ENCODE measurements around the gene MNT.

MNT gene

DNA sequence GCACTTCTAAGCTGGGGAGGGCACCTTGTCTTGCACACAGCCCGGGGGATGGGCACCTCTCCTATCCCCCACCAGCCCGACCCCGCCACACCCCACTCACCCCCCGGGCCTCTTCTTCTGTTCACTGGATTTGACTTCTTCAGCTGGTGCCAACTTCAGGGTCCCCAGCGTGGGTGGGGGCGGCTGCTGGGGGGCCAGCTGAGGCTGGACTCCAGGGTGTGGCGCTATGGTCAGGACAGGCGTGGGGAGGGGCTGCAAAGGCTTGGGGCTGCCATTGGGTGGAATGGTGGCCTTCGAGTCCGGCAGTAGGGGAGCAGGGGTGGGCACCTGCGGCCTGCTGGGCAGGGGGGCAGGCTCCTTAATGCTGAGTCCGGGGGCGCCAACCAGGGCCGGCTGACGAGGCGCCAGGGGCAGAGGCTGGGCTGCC, 6.1 kb downstream of the MNT start:
- DNase-seq = no peak

DNA sequence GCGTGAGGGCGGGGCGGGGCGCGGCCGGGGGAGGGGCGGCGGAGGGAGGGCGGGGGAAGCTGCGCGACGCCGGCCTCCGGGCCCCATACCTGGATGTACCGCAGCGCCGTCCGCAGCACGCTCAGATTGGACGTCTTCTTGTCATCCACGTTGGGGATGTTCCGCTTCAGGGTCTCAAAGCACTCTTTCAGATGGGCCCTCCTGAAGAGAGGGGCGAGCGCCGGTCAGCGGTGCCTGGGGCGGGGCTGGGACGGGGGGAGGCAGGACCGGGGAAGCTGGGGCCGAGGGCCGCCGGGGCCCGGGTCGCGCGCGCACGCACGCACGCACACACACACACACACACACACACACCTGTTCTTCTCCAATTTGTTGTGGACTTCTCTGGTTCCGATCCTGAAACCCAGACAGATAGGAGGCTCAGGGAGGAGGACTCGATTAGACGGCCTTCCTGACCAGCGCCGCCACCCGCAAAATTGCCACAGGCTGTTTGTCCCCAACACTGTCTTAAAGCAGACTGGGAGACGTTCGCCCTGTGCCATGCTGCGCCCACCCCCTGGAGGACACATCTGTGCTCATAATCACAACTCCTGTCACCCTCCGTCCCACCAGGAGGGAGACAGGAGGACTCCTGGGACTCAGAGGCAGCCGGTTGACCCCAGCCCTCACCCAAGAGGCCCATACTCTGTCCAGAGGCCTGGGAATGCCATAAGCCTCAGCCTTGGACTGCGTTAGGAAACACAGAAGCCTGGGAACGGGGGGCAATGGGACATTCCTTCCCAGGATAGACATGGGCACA, 6.7 kb downstream of the MNT start:
- no peak for DNase-seq

DNA sequence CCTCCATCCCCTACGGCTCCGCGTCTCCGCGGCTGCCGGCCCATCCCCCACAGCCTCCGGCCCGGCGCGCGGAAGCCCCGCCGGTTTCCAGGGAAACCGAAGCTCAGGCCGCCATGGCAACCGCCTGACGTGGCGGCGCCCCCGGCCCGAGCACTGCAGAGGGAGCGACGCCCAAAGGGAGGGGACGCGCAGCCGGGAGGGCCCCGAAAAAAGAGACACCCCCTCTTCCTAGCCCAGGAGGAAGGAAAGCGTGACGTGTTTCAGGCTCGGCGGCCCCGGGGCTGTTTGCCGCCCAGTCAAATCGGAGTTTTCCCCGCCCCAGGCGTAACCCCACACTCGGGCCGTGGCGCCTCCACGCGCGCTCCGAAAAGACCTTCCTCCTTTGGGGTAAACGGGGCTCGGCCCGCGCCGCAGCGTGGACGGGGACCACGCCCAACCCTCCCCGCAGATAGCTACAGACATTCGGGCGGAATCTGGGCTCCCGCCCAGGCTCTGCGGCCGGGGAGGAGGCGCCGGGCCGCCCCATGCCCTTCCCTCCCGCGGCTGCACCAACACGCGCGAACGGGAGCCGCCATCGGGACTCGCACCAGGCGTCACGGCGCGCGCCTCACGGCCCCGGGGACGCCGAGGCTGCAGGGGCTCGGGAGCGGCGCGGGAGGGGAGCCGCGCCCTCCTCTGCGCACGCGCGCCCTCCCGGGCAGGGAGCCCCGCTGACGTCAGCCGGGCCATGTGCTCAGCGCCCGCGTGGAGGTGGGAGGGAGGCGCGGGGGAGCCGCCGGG, 7.5 kb downstream of the MNT start:
- peak; percentile 93 for DNase-seq

DNA sequence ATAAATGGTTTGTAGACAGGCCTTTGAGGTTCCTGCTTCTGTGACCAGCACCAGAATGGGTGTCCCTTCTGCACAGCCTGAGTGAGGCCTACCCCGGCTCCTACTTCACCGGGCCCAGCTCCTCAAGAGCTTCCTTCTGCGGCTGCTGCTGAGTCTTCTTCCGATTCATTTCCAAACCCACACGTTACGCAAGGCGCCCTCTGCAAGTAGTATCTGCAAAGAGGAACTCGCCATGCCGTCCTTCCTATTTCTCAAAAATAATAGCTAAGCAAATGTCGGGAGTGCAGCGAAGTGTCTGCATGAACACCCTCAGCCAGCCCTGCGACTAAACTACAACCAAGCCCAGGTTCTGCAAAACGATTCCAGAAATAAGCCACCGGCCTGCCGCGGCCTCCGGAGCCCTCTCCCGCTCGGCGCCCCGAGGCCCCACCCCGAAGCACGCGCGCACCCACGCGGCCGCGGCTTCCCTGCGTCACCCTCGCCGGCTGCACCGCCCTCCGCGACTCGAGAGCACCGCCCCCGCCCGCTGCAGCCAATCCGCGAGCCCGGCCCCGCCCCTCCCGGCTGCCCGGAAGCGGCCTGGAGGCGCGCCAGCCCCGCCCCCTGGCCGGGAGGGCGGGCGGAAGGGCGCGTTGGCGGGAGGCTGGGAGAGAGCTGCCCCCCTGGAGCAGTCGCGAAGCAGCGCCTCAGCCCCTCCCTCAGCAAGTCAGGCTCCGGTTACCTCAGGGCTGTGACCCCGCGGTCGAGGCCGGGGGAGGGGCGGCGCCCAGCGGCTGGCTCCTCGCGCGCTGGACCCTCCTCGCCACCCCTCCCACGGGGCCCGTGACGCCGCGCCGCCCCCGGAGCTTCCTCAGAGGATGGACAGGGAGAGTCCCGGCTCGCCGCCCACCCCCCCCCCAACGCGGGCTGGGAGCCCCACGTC, 8.3 kb downstream of the MNT start:
- peak; percentile 99 for DNase-seq

DNA sequence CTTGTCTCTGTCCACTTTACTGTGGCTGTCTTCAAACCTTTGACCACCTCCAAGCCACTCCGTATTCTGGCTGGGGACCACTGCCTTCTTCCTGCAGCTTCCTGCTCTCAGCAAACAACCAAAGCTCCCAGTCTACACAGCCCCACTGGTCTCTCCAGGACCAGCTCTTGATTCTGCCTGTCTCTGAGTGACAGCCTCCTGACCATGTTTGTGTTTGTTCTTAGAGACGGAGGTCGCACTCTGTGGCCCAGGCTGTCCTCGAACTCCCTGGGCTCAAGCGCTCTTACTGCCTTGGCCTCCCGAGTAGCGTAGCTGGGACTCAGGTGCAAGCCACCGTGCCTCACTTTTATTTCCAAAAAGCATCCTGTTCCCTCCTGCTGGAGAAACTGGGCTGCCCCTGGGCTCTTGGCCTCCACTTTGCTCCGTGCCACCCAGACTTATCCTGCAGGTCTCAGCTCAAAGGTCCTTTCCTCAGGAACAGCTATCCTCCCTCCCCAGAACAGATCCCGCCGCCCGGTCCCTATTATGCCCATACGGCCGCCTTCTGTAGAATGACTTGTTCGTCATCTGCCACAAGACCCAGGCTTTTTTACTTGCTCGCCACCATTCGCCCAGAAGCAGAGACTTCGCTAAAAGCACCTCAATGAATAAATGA, 9.1 kb downstream of the MNT start:
- DNase-seq = no peak

DNA sequence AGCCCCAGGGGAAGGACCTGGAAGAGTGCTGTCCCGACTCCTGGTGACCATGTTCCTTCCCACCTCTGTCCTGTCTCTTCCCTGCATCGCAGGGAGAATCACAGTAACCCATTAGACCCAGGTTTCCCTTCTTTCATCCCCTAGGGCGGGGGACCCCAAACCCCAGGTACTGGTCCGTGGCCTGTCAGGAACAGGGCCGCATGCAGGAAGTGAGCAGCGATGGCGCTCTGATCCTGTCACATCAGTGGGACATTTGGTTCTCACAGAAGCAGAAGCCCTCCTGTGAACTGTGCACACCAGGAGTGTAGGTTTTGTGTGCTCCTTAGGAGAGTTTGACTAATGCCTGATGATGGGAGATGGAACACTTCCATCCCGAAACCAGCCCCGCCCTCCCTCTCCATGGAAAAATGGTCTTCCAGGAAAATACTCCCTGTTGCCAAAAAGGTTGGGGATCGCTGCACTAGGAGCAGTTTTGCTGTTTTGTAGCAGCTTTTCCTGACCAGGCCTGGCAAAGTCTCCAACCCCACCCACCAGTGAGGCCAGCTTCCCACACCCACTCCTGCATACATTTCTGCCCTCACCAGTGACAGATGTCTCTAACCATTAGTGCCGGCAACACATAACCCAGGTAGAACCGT, 10.5 kb downstream of the MNT start:
- DNase-seq = no peak

DNA sequence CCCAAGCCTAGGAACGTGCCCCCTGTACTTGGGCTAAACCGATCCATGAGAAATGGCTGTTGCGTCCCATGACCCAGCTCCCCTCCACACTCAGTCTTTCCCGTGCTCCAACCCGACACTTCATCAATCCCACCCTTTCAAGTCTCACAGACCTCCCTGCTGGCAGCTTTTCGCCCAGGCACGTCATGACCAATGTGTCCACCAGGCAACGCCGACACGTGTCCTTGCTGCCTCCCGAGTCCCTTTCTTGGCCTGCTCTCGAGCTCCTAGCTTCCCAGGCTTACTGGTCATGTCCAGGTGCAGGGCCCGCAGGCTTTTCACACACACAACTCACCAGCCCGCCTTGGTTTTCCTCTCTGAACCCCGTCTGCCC, 12.2 kb downstream of the MNT start:
- DNase-seq = no peak

DNA sequence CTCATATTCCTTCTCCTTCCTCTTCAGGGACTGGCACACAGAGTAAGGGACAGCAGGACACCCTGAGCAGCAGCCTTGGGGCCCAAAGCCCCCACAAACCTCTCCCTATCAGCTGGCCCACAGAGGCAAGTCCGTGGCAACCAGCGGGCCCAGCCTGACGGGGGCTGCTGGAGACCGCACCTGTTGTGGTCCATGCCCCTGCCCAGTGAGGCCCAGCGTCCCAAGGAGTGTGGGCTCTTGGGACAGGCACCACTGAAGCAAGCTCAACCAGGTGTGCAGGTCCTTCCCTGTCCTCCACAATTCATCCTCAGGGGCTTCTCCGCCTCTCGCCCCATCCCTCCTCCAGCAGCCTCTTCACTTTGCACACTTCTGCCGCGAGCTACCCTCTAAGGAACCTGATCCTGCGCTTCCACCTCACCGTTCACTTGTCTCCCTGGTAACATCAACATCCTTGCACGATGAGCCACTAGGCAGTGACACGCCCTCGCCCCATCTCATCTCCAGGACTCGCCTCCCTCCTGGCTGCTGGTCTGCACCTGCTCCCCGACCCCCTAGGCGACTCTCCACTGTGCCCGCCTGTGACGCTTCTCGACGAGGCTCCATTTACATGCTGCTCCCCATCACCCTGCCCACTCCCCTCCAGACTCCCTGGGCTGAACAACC, 12.7 kb downstream of the MNT start:
- DNase-seq = no peak

DNA sequence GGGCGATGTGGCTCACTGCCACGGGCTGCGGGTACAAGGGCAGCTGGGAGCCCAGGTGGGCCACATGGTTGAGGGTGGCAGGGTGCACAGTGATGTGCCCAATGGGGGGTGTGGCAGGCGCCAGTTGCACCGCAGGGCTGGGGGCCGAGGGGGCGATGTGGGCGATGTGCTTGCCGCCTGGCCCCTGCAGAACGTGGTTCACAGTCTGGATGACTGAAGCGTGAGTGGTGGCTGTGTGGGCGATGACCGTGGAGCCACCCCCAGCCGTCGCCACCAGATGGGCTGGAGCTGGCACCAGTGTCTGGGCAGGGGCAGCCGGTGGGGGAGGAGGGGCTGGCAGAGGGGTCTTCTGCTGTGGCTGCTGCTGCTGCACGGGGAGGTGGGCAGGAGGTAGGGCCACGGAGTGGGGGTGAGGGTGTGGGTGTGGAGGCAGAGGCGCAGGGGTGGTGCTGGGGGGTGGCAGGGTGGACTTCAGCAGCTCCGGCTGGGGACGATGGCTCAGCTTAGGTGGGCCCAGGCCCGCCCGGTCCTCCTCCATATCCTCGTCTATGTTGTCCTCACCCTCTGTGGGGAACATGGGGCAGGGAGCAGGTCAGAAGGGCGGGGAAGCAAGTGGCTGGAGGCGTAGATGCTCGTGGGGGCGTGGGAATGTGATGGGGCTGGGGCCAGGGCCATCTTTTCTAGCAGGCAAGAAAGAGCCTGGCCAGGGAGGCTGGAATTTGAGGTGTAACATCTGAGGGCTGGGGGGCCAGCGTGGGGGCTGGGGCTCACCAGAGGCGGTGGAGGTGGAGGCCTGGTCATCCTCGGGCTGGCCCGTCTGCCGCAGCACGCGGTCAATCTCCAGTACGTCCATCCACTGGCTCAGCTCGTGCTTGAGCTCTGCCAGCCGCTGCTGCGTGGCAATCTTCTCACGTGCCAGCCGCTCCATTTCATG, 13.5 kb downstream of the MNT start:
- no peak for DNase-seq

DNA sequence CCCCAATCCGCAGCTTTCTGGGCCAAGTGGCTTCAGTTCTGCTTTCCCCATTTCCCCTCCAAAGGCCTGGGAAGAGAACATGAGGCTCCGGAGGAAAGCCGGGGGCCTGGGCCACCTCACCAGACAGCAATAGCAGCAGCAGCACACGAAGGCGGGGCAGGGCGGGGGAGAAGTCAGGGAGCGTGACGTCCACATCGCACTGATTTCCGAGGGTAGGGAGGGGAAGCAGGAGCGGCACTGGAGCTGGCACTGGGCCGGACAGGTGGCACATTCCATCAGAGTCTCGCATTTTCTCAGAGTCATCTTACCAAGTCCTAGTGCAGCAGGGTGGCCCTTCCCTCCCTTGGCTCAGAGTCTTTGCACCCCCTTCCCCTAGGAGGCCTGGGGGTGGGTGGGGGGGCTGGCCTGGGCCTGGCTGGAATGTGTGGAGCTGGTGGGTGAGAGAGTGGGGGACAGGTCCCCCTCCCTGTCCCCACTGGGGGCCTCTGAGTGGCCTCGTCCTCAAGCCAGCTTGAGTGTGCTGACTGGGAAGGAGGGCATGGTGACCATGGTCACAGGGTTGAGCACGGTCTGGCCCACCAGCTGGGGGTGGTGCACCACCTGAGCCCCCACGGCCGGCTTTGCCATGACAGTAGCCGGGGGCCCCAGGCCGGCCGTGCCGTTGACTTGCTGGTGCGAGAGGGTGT, 14.3 kb downstream of the MNT start:
- DNase-seq = no peak

DNA sequence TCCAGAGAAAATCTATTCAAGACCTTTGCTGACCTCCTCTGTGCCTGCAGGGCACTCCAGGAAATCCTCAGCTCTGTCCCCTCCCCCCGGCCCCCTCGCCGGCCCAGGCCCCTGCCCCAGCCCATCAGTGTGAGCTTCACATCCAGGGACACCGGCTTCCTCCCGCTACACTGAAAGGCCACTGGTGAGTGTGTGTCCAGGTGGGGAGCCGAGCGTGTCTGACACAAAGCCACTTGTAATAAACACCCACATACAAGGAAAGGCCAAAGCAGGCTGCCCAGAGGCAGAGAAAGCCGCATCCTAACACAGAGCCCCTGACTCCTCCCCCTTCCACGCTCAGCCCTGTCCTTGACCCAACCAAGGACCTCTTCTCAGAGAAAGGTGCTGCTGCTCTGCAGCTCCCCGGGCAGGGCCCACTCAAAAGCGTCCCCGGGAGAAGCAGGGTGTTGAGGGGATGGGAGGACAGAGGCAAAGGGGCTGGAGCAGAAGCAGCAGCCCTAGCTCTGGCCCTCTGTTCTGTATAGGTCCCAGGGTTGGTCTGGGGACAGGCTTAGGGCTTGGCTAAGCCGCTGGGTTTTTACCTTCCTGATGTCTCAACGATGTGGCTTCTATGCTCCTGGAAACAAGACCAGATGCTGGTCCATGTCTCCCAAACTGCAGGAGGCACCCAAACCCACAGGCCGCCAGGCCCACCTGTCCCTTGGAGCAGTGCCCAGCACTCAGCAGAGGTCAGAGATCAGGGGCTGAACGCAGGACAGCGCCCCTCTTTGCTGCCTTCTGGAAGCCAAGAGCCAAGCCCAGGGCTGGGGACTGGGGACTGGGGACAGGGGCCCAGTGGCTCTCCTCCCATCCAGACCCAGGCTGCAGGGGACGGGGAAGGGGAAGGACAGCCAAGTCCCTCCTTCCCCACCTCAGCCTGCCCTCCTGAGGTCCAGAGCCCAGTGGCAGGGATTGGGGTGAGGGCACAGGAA, 15.3 kb downstream of the MNT start:
- DNase-seq = no peak

DNA sequence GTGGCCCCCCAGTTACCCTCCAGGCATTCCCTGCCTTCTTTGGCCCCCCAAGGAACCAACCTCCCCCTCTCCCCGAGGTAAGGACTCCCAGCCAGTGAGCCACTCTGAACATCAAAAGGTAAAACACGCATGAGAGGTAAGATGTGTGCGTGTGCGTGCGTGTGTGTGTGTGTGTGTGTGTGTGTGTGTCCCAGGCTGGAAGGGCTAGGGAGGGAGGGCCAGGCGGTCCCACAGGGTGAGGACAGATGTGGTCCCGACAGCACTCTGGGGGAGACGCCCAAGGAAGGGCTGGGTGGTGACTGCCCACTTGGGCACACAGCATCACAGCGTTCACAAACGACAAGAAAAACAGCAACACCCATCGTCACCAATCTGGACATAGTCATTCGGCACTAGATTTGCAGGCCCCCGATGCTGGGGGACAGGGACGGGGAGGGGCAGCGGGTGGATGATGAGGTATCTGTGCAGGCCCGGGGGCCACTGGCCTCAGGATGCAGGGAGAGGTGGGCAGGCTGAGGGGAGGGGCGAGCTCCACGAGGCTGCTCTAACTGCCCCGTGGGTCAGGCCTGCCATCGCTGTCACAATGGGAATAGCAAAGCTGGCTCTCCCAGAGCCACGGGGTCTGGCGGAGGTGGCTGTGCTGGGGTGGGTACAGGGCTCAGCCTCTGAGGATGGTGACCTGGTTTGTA, 16.3 kb downstream of the MNT start:
- DNase-seq = no peak

DNA sequence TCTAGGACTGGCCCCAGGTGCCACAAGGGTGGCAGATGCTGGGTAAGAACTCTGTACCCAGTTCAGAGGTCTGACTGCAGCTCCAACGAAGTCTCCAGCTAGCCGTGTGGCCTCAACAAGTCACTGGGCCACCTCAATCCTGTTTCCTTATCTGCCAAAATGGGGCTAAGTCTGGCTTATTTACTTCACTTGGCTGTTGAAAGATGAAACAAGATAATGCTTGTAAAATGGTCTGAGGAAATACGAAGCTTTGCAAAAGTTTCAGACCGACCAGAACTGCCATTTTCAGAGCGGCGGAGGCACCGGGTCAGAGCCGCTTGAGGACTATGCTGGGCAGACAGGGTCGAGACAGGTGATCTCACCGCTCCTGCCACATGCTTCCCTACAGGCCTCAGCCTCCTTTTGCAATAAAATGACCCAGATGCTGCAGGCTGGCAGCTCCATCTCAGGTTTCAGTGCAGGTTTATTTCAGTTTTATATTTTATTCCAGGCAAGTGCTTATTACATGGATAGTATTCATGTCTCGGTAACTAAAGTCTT, 17.2 kb downstream of the MNT start:
- no peak for DNase-seq

DNA sequence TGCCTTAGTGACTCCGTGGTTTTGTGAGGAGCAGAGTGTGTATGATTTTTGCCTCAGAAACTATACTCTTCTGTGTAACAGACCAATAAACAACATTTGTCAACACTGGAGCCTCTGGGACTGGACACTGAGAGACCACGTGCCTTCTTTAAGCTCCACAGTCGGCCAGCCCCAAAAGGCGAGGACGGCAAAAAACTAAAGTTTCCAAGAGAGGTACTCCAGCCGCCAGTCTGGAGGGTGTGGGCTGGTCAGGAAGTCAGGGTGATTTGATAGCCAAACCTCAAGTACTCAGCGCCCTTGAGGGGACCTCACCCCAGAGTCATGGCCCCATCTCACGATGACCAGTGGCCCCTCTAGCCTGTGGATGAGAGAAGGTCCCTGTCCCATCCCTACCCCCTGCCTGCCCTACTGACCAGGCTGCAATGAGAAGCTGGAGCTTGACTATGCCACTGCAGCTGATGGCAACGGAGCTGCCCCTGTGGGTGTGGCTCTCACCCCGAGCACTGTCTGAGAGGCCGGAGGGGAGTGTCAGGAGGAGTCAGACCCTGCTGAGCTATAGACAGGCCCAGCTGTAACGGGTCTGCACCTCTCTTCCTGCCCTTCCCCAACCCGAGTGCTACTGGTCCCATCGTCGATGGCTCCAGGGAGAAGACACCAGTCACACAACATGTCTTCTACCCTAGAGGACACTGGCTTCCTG, 19.8 kb downstream of the MNT start:
- DNase-seq = no peak

DNA sequence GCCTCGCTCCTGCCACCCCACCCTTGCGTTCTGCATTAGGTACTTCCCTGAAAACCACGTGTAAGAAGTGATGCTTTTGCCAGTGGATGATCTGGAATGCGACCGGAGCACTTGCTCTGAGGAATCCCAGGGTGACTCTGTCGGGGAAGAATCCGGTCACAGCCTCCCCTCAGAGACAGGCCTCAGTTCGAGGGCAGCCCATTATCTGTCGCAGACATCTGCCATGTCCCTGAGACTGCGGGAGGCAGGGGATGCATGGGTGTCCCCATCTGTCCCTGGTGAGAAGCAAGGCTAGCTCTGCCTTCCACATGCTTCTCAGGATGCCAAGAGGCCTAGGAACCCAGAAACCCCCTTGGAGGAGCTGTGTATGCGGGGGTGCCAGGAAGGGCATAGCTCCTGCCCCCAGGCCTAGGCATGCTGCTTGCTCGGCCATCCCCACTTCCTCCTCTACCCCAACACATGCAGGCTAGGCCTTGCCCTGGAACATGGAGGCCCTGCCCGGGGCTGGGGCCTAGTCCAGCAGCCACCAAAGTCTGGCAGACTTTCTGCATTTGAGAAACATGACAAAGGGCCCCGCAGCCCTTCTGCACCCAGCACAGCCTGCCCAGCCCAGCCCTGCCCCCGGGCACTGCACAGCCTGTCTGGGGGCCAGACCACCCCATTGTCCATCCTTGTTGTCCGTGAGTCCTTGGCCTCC, 20.5 kb downstream of the MNT start:
- no peak for DNase-seq

DNA sequence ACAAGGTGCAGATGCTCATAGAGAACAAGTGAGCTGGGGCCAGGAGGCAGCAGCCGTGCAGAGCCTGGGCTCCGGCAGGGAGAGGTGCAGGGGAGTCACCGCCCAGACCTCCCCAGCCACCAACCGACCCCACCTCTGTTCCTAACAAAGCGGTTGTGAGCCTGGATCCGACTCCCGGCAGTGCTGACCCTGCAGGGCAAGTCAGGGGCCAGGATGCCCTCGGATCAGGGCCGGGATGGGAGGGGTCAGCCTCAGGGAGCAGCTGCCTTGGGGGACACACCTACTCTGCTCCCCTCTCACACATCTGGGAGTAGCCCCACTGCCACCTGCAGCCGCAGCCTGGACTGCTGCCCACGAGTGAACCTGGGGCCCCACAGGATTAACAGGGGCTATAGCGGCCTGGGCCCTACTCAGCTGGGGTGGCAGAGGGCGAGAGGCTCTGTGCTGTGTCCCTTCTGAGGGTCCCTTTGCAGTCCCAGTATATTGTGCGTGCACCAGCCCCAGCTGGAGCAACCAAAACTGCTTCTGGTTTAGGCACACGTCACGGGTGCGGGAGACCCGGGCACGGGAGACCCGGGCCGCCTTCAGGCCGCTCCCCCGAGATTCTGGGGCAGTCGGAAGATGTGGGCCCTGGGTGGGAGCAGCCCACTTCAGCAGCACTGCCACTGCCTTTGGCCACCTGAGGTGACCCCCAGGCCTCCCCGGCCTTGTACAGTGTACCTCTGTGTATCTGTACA, 21.2 kb downstream of the MNT start:
- no peak for DNase-seq

Data from activated T-cell treated with anti-CD3 and anti-CD28 coated beads, Interleukin-2, amount 50 U/mL, for 1 hour (primary cell).